Medulla oblongata (tissue), 1 donor: Measurements from ENCODE around the gene ZNRF4.
"Not testable (repeated sequence)": the region's sequence is repeated elsewhere in the genome, so short reads cannot be mapped to it uniquely, and the experiment has no call there.

Experiments used
- DNase-seq: peaks from one replicate; pipeline ENCODE4 v3.0.0-alpha.2; 2015; ENCODE audit errors: extremely low spot score

Gene ZNRF4, protein sequence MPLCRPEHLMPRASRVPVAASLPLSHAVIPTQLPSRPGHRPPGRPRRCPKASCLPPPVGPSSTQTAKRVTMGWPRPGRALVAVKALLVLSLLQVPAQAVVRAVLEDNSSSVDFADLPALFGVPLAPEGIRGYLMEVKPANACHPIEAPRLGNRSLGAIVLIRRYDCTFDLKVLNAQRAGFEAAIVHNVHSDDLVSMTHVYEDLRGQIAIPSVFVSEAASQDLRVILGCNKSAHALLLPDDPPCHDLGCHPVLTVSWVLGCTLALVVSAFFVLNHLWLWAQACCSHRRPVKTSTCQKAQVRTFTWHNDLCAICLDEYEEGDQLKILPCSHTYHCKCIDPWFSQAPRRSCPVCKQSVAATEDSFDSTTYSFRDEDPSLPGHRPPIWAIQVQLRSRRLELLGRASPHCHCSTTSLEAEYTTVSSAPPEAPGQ

DNA sequence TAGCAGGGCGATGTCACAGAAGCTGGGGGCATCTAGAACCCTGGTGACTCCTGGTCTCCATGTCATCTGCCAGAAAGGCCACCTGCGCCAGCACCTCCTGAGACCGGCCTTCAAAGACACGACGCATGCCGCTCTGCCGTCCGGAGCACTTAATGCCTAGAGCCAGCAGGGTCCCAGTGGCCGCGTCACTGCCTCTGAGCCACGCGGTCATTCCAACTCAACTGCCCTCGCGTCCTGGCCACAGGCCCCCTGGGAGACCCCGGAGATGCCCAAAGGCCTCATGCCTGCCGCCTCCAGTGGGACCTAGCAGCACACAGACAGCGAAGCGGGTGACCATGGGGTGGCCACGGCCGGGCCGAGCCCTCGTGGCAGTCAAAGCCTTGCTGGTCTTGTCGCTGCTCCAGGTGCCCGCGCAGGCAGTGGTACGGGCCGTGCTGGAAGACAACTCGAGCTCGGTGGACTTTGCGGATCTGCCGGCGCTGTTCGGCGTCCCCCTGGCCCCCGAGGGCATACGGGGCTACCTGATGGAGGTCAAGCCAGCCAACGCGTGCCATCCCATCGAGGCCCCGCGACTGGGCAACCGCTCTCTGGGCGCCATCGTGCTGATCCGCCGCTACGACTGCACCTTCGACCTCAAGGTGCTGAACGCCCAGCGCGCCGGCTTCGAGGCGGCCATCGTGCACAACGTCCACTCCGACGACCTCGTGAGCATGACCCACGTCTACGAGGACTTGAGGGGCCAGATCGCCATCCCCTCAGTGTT, at the start of gene ZNRF4:
ZNRF4 (plus strand) TSS at position 51 of the 763 bp plus-strand sequence; CDS start at position 126, 75 bp downstream.
- DNase-seq: no peak

DNA sequence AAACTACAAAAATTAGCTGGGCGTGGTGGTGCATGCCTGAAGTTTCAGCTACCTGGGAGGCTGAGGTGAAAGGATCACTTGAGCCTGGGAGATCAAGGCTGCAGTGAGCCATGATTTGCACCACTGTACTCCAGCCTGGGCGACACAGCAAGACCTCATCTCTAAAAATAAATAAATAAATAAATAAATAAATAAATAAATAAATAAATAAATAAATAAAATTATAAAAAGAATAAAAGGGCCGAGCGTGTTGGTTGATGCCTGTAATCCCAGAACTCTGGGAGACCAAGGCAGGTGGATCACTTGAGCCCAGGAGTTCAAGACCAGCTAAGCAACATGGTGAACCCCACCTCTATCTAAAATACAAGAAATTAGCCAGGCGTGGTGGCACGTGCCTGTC, 49.0 kb upstream of the ZNRF4 start:
- not testable (repeated sequence) for DNase-seq

DNA sequence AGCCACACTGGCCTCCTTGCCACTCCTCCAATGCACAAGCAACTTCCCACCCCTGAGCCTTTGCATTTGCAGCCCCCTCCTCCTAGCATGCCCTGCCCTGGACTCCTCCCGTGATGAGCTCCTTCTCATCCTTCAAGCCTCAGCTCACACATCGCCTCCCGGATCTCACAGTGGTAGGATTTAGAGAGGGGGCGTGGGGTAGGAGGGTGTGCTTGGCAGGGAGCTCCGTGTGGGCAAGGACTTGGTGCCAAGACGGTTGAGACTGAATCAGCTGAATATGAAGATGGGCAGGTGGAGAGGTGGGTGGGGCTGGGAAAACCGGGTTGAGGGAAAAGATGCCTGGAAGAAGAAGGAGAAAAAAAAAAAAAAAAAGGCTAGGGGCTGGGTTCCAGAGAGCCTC, 48.4 kb upstream of the ZNRF4 start:
- no peak for DNase-seq

DNA sequence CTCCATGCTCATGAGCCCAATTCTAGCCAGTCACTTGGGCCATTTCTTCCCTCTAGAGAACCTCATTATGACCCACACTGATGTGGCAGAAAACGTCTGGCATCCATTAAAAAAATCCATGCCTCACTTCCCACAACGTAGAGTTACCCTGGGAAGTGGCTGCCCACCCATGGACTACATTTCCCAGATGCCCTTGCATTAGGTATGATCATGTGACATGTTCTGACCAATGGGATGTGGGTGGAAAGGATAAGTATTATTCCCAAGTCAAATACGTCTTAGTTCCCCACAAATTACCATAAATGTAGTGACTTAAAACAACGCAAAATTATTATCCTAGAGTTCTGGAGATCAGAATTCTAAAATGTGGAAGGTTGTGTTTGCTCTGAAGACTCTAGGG, 47.9 kb upstream of the ZNRF4 start:
- no peak for DNase-seq

DNA sequence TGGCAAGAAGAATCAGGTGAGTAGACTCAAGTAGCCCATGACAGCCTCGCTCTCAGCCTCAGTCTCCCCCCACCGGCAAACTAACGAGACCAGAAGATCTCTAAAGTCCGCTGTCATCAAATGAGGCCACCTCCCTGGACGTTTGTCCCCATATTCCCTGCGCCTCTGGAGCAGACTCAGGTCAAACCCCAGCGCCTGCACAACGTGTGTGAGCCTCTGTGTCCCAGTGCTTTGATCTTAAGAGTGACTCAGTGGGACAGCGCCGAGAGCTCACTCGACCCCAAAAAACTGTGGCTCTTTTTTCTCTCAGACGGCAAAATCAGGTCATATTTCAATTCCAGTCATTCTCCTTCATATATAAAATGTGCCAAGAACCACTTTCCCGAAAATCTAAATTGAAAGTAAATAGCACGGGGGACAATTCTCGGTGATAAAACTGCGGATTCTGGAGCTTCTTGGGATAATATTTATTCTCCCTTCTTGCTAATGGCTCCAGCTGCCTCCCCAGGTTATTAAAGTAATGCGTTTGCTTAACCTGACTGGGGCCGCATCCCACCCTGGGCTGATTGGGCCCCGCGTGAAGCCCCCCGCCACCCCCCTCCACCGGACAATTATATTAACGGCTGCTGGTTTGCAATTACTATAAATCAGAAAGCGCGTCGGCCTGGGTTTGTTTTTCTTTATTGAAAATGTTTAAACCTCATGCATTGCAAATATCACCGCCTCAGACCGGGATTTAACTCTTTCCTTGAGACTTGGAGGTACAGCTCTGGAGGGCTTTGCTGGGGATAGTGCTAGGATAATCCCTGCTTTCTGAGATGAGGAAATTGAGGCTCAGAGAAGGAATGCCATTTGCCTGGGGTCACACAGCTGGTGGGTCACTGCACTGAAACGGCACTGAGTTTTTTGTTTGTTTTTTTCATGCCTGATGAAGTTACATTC, 37.5 kb upstream of the ZNRF4 start:
- DNase-seq: no peak

DNA sequence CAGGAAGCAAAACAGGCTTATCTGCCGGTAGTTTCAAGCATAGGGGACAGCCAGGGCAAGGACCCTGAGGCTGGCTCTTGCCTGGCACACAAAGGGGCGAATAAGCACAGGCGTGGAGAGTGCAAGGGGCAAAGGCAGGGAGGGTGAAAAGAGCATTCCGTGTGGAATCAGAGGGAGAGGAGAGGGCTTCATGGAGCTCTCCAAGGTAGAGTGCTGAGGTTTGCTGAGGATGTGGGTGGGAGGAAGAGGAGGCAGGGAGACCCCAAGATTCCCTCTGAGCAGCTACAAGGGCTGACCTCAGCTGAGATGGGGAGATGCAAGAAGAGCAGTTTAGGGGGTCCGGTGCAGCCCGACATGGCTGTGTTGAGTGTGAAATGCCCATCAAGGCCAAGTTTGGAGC, 36.5 kb upstream of the ZNRF4 start:
- DNase-seq: no peak

DNA sequence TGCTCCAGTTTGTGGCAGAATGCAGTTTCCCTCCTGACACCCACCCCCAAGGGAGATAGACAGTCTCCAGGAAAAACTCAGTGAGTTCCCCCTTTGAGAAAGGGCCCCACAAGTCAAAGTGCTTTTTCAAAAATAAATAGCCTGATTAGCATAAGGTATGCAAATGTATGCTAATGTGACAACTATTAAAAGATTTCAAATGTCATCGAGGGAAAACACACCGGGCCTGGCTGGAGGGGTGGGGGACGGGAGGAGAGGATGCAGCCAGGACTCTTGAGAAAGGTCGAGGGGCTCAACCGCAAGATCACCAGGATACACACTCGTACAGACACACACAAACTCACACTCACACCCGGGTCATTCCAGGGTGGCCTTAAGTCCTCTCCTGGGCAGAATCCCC, 34.3 kb upstream of the ZNRF4 start:
- DNase-seq: no peak

DNA sequence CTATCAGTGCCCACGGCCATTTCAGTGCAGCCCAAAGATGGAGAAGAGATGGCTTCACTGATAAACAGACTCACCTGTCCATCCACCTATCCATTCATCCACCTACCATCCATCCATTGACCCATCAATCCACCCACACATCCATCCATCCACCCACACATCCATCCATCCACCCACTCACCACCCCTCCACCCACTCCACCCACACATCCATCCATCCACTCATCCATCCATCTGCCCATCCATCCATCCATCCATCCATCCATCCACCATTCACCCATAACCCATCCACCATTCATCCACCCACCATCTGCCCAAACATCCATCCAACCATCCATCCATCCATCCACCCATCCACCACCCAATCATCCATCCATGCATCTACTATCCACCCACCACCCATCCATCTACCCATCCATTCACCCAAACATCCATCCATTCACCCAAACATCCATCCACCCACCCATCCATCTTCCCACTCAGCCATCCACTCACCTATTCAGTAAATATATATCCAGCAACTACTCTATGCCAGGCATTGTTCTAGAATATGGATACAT, 31.6 kb upstream of the ZNRF4 start:
- no peak for DNase-seq

DNA sequence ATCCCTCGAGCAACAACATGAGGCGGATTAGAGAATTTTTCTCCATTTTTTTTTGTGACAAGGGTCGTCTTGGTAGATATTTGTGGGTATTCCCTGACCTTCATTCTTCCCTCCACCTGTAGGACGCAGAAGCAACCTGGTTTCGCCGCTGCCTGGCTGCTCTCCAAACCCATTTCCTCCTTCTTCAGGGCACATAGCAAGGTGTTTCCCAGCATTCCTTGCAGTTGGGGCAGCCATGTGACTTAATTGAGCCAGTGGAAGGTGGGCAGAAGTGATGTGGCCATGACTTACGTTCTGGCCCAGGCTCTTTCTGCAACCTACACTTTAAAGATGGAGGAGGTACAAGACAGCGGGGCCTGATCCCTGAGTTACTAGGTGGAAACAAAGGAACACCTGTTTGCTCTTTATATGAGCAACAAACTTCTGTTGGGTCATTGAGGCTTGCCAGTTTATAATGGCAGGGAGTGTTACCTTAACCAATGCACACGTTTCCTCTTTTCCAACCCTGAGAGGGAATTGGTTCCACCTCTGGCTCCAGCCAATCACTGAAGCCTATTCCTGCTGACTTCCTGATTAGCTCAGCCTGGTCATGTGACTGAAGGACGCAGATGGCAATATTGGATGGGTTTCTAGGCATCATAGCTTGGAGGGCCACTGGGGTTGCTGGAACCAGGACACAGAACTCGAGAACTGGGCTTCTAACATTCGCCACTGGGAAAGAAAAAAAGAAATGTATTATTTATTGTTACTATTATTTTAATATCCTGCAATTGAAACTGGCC, 30.8 kb upstream of the ZNRF4 start:
- no peak for DNase-seq

DNA sequence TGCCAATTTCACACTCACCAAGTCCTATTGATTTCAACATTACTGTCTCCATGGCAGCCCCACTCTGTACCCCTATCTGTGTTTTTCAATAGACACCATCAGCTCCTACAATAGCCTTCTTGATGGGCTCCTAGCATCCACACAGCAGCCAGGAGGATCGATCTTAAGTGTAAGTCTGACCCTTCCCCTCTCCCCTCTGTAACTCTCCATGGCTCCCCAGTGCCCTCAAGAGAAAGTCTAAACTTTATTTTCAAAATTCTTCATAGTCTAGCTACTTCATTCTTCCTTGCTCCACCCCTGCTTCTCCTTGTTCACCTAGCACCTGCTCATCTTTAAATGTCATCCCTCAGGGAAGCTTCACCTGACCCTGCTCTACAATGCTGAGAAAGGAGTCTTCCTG, 30.0 kb upstream of the ZNRF4 start:
- no peak for DNase-seq

DNA sequence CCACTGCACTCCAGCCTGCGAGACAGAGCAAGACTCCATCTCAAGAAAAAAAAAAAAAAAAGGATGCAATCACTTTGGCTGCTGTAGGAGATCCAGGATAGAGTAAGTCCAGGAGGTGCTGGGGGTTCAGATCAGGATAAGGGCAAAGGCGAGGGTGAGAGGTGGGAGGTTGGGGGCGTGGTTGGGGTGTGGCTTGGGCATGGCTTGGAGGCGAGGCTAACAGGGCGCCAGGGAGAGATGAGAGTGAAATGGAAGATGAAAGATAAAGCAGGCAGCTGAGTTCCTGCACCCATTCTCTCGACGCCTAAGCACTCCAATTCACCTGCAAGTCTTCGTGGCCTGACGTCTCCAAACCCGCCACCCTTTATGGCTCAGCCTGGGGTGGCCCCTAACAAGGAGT, 25.0 kb upstream of the ZNRF4 start:
- no peak for DNase-seq

DNA sequence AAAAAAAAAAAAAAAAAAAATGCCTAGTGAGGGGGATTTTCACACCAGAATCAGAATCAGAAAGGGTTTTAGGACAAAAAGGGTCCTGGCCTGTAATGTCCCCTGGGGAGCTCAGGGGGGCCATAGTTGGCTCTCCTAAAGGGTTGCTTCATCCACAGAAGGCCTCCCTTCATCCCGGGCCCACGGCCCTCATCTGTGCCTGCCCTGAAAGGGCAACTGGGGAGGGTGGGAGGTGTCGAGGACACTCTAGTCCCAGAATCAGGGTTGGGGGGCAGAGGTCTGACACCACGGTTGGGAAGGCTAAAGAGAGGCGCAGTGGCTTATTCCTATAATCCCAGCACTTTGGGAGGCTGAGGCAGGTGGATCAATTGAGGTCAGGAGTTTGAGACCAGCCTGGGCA, 22.5 kb upstream of the ZNRF4 start:
- DNase-seq: no peak

DNA sequence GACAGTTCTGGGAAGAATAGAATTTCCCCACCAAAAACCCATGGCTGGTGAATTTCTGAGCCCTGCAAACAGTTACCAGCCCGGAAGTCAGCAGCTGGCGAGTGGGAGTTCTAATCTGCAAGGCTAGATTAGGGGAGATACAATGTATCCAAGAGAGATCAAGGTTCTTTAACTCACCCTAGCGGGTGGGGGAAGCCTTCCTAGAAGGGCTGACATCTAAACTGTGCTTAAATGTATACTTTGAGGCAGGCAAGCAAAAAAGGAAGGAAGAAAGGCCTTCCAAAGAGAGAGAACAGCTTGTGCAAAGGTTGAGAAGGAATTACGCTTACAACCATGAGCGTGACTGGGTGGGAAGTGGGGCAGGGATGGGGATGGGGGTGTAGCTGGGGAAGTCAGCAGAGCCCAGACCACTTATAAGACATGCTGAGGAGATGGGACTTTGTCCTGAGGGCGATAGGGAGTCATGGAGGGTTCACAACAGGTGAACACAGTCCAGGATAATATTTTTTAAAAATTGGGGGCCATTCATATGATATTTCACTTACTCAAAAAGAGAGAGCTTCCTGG, 20.8 kb upstream of the ZNRF4 start:
- no peak for DNase-seq

DNA sequence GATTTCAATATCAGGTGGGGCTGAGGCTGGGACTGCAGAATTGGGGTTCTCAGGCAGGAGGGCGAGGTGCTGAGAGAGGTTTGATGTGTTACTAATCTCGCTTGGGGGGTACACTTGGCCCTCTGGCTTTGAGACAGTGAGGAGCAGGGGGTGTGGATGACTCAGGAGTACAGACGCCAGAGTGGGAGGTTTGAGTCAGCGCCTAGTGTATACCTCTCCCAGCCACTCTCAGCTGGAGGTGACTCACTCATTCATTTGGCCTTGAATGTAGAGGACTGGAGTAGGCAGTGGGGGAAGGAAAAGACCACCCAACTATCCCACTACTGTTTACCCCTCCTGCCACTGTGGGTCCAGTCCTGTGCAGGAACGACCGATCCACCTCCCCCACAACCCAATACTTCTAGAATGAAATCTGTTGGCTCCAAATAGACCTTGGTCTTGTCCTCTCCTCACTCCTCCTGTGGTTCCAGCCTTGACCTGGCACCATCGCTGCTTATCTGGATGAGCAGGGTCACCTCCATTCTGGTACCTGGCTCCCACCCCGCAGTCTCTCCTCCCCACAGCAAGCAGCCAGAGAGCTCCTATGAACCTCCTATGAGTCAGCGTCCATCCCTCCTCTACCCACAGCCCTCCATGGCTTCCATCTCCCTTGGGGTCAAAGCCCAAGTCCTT, 20.1 kb upstream of the ZNRF4 start:
- no peak for DNase-seq

DNA sequence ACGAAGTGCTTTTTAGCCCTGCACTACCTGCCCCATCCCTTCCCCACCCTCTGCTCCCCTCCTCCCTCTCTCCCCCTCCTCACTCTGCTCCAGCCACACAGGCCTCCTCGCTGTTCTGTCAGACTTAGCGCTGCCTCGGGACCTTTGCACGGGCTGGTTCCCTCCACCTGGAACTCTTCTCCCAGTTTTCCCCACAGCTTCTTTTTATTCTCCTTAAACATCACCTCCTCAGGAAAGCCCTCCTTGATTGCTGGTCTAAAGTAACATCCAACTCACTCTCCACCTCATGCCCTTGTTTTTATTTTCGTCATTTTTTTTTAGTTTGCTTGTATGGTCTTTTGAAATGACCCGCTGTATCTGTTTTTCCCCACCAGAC, 19.6 kb upstream of the ZNRF4 start:
- DNase-seq: no peak

DNA sequence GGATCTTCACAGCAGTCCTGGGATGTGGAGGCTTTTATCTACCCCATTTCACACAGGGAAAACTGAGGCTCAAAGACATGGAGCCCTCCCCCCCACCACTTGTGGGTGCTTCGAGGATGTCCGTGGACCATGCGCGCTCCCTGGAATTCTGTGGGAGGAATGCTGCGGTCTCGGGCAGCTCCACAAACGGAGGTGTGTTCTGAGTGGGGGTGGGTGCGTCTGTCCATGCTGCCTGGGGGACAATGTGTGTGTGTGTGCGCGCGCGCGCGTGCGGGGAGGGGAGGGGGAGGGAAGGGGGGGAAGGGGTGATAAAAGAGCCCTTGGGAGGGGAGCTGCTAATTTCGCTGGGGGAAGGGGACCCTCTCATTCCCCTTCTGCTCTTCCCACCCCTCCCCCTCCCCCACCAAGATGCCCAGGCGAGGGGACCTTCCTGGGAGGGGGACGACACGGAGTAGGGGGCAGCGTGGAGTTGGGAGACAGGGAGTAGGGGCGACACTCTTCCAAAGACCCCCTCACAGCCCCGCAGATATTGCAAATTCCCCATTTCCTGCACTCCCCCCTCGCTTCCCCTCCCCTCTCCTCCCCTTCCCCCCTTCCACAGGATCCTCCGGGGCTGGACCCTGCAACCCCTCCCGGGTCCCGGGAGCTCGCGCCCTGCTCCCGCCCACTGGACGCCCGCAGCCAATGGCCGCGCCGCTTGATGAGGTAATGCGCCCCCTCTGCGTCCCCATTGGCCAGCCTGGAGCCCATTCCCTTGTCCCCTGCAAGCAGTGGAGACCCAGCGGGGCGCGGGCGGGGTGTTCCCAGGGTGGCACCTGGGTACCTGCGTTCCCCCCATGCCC, 18.9 kb upstream of the ZNRF4 start:
- DNase-seq: peak; percentile 27

DNA sequence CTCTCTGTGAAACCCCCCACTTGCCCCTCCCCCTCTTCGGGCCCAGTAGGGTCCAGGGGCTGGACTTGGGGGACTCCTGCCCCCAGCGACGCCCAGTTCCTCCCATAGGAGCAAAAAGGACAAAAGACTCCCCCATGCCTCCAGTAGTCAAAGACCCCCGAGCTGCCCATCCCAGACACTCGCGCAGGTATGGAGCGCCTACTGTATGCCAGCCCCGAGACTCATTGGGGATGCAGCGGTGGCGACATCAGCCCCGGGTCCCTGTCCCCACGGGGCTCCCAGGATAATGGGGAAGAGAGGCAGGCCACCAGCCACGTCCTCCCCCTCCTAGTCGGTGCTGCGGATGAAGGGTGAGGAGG, 18.3 kb upstream of the ZNRF4 start:
- no peak for DNase-seq

DNA sequence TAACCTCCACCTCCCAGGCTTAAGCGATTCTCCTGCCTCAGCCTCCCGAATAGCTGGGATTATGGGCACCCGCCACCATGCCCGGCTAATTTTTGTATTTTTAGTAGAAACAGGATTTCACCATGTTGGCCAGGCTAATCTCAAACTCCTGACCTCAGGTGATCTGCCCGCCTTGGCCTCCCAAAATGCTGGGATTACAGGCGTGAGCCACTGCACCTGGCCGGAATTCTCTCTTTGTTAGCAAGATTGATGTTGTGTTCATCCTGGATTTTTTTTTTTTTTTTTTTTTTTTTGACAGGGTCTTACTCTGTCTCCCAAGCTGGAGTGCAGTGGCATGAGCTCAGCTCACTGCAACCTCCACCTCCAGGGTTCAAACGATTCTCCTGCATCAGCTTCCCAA, 16.5 kb upstream of the ZNRF4 start:
- DNase-seq: not testable (repeated sequence)

DNA sequence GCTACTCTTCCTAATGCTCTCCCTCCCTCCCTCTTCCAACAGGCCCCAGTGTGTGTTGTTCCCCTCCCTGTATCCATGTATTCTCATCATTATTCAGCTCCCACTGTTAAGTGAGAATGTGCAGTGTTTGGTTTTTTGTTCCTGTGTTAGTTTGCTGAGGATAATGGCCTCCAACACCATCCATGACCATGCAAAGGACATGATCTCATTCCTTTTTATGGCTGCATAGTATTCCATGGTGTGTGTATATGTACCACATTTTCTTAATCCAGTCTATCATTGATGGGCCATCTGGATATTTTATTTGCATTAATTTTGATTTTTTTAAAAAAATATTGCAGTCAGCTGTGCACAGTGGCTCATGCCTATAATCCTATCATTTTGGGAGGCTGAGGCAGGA, 15.8 kb upstream of the ZNRF4 start:
- DNase-seq: no peak
